ENCODE data around the gene GIPC1. TPM values are rescaled to one million over a fixed set of nuclear protein-coding genes. Genes with fewer than 3 reads are reported as not detected.
A peak's percentile ranks its signal among the peaks of the same experiment; 100 is the strongest.

Gene GIPC1
- total and polyA plus RNA-seq, 9 of the 15 experiments (the other 6 are each of a cell fraction or from before 2014, with no cell fraction given): 0.49 to 54.7 (median 24.8) TPM

- TF ChIP-seq HMGXB4 (CRISPR knock-in tag; IDR thresholded peaks at IDR 0.05) (0 out of 2 replicates have a peak, but pooled peaks have one; percentile 31), NR4A1 (CRISPR knock-in tag; IDR thresholded peaks at IDR 0.05) (no peak), NR4A1 (tag; IDR thresholded peaks at IDR 0.05) (no peak), KLF16 (IDR thresholded peaks at IDR 0.05) (0 out of 2 replicates have a peak, but pooled peaks have one; percentile 29), ZNF395 (CRISPR knock-in tag; IDR thresholded peaks at IDR 0.05) (0 out of 2 replicates have a peak, but pooled peaks have one; percentile 43), CREM (IDR thresholded peaks at IDR 0.05; ENCODE audit: low read depth) (peak; percentile 30), MCM2 (IDR thresholded peaks at IDR 0.05; ENCODE audit: low read depth) (no peak), PKNOX1 (IDR thresholded peaks at IDR 0.05) (peak; percentile 86), POLR3G (IDR thresholded peaks at IDR 0.05; ENCODE audit: extremely low read depth, insufficient read length, insufficient replicate concordance) (no peak), TAF1 (IDR thresholded peaks at IDR 0.05; ENCODE audit: control insufficient read depth, extremely low read depth, insufficient read depth, low read length, severe bottlenecking) (peak; percentile 13), STAT5A (IDR thresholded peaks at IDR 0.05; ENCODE audit: borderline replicate concordance, low read length) (peak; percentile 61), CHAMP1 (IDR thresholded peaks at IDR 0.05) (no peak), HNRNPLL (IDR thresholded peaks at IDR 0.05; ENCODE audit: low read depth, low read length, poor library complexity, severe bottlenecking) (no peak), ZFX (CRISPR knock-in tag; IDR thresholded peaks at IDR 0.05) (peak; percentile 50; the same call in 1 of the 2 replicates), DACH1 (IDR thresholded peaks at IDR 0.05; ENCODE audit: partially characterized antibody) (peak; percentile 32), TBP (optimal IDR thresholded peaks at IDR 0.05; ENCODE audit: low read depth, low read length) (peak; percentile 71), EGR1 (conservative IDR thresholded peaks at IDR 0.05) (peak; percentile 72), TFAP4 (CRISPR knock-in tag; IDR thresholded peaks at IDR 0.05; ENCODE audit: borderline replicate concordance) (peak; percentile 82), ZBTB1 (CRISPR knock-in tag; IDR thresholded peaks at IDR 0.05; ENCODE audit: borderline replicate concordance, low read depth) (no peak), GABPB1 (CRISPR knock-in tag; IDR thresholded peaks at IDR 0.05) (peak; percentile 35; the same call in 1 of the 2 replicates)
These were observed 41.2 kb upstream of the GIPC1 start (continued) for GRCh38 chr19:14536926-14537692.

Data from K562 (cell line).